Natural killer cell (primary cell): ENCODE data around the gene MYO5A. TPM values are rescaled to one million over a fixed set of nuclear protein-coding genes. Genes with fewer than 3 reads are reported as not detected.

Experiments
- ATAC-seq, 3 donors: fragments of 150-1000 bp in 2 of 3; fragments of 200-7000 bp in 1 of 3; cut with Tn5 transposase; 1 replicate in 1 of 3; 2 replicates in 2 of 3; pipeline ENCODE4 v1.10.0; 2021; ENCODE audit warnings: mild to moderate bottlenecking in 2 of 3, moderate library complexity in 2 of 3
- DNase-seq, 2 donors: peaks; one replicate each; pipeline versions ENCODE4 v3.0.0 to v3.0.0-alpha.2; 2013 to 2021; ENCODE audit warnings: mixed read lengths in 1 of 2
- H3K27ac ChIP-seq: one replicate; pipeline ENCODE4 v1.5.1; 2013; ENCODE audit warnings: mild to moderate bottlenecking, low read length
- H3K27me3 ChIP-seq: one replicate; pipeline ENCODE4 v1.6.1; 2013; ENCODE audit warnings: low read length; ENCODE audit not compliant: control insufficient read depth, insufficient read depth
- H3K36me3 ChIP-seq: one replicate; pipeline ENCODE4 v1.6.1; 2013; ENCODE audit warnings: low read length; ENCODE audit not compliant: control insufficient read depth, insufficient read depth
- H3K4me1 ChIP-seq: one replicate; pipeline ENCODE4 v1.6.1; 2013; ENCODE audit warnings: low read length; ENCODE audit not compliant: control insufficient read depth, insufficient read depth
- H3K4me3 ChIP-seq: one replicate; pipeline ENCODE4 v1.5.1; 2013; ENCODE audit warnings: low read length
- H3K9me3 ChIP-seq: one replicate; pipeline ENCODE4 v1.6.1; 2013; ENCODE audit warnings: low read length; ENCODE audit not compliant: control insufficient read depth, insufficient read depth
- H3K27ac Mint-ChIP-seq, 2 donors: one replicate each; pipeline ENCODE4 v1.8.0; 2022; ENCODE audit warnings: mild to moderate bottlenecking in 2 of 2, mixed read lengths in 2 of 2, moderate library complexity in 1 of 2
- H3K27me3 Mint-ChIP-seq, 2 donors: one replicate each; pipeline ENCODE4 v1.8.0; 2022; ENCODE audit warnings: low read depth in 2 of 2, mixed read lengths in 2 of 2
- H3K36me3 Mint-ChIP-seq: one replicate; pipeline ENCODE4 v1.8.0; 2022; ENCODE audit warnings: mixed read lengths
- H3K4me1 Mint-ChIP-seq, 2 donors: one replicate each; pipeline ENCODE4 v1.8.0; 2022; ENCODE audit warnings: mixed read lengths in 2 of 2
- H3K4me3 Mint-ChIP-seq: one replicate; pipeline ENCODE4 v1.8.0; 2022; ENCODE audit warnings: mild to moderate bottlenecking, moderate library complexity, mixed read lengths
- H3K9me3 Mint-ChIP-seq, 2 donors: one replicate each; pipeline ENCODE4 v1.8.0; 2022; ENCODE audit warnings: mixed read lengths in 2 of 2
- CTCF ChIP-seq: fragments of 200-600 bp; IDR thresholded peaks from one replicate; pipeline ENCODE4 v1.8.0; 2022; ENCODE audit warnings: antibody characterized with exemption
- WGBS: methylation state at CpG from one replicate; pipeline ENCODE4 v1.1.7; 2013; ENCODE audit warnings: missing lambda C conversion rate; ENCODE audit not compliant: insufficient coverage; 5-methylcytosine and 5-hydroxymethylcytosine counted together
- intact Hi-C: fragments of 100-400 bp; cut with micrococcal nuclease; formaldehyde crosslinking; loops from one replicate; pipeline ENCODE4 v1.14.2; 2022
- total RNA-seq, 4 donors: library from RNA; stranded (reverse); fragments of 120-200 nt in 1 of 4; gene quantifications; one replicate each; pipeline versions ENCODE4 v1.2.3 to v1.2.4, GENCODE V29; 2013 to 2022

MYO5A gene
- total RNA-seq, 3 donors from 2014 or later (not counting 1 experiment from before 2014, with no cell fraction given), result 42.8 to 51.5 (median 44.4) TPM

DNA sequence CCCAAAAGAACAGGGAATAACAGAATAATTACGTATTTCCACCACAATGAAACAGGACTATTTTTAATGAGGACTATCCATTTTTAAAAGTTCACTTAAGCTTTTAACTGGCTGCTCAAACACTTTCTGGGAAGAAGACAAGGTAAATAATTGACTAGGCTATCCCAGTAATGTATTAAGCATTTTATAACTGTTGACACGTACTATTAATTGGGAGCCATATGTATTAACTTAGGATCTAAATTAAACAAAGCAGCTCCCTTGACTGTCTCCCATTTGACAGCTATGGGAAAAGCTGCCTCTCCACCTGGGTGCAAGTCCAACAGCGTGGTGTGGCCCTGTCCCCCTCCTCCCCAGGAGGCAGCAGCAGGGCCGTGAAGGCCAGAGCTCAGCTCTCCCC, 269.2 kb downstream of the MYO5A start:
- Mint-ChIP-seq H3K4me3 (no peak overlapping the region), H3K4me1 (peaks cover 32 to 33% of the 10 kb centered on the region in 2 donors), H3K27me3 (peaks cover 0 to under 1% of the 10 kb centered on the region in 2 donors), H3K27ac (peak overlapping the region in 1 of 2 donors; percentile 22), H3K36me3 (no peaks in the 10 kb centered on the region), H3K9me3 (no peaks in the 10 kb centered on the region)
- no peaks in the 10 kb centered on the region for H3K27me3 ChIP-seq
- intact Hi-C loops, result loop anchor here (5.0 kb wide), 1 partner anchor 73 kb away; no protein-coding TSS in a partner anchor
- DNase-seq, result no peak
- no peaks in the 10 kb centered on the region for H3K9me3 ChIP-seq
- H3K36me3 ChIP-seq, result no peaks in the 10 kb centered on the region
- TF ChIP-seq CTCF, result no peak
- no peak for ATAC-seq
- H3K27ac ChIP-seq, result no peak overlapping the region
- H3K4me1 ChIP-seq, result peaks cover 26% of the 10 kb centered on the region
- WGBS, result 92% methylated on average over 2 of the region's 4 CpGs
- no peak overlapping the region for H3K4me3 ChIP-seq

DNA sequence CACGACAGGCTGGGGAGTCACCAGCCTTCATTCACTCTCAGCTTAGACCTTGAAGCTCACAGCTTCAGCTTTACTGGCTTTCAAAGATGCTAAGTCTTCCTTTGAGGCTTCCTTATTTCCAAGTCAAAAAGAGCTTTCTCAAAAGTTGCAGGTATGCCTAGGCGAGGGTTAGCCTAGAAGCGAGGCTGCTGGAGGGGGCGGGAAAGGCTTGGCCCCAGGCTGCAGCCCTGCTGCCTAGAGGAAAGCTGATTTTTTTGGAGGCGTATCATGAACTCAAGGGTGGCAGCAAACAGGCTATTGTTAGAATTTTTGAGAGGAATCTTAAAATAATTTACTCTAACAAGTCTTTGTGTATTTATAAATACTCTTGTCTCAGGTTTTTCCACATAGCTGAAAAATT, 270.2 kb downstream of the MYO5A start:
- Mint-ChIP-seq H3K4me3 (no peak overlapping the region), H3K36me3 (no peaks in the 10 kb centered on the region), H3K27ac (no peak overlapping the region), H3K27me3 (peaks cover 0 to 2% of the 10 kb centered on the region in 2 donors), H3K9me3 (no peaks in the 10 kb centered on the region), H3K4me1 (peaks cover 29 to 32% of the 10 kb centered on the region in 2 donors)
- no peak for TF ChIP-seq CTCF
- Histone ChIP-seq H3K9me3 (no peaks in the 10 kb centered on the region), H3K4me1 (peaks cover 26% of the 10 kb centered on the region), H3K36me3 (no peaks in the 10 kb centered on the region), H3K27ac (no peak overlapping the region), H3K4me3 (no peak overlapping the region), H3K27me3 (no peaks in the 10 kb centered on the region)
- ATAC-seq (no peak), DNase-seq (no peak)
- WGBS, result 97% methylated on average over 5 of the region's 5 CpGs
- intact Hi-C loops, result loop anchor here (5.0 kb wide), 1 partner anchor 74 kb away; no protein-coding TSS in a partner anchor

DNA sequence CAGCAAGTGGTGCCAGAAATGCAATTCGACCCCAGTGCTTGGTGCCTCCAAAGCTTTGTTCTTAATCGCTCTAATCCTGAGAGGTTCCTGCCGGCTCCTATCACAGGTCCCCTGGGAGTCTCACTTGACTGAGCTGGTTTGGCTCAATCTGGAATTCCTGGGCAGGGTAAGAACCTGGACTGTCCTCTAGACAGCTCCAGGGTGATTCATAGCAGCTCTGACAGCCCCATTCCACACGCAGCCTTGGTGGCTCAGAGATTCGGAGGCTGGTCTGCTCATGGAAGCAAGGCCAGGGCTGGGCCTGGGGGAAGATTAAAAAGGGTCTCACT, 271.0 kb downstream of the MYO5A start:
- Histone ChIP-seq H3K36me3 (no peaks in the 10 kb centered on the region), H3K9me3 (no peaks in the 10 kb centered on the region), H3K27ac (no peak overlapping the region), H3K4me3 (no peak overlapping the region), H3K4me1 (peaks cover 24% of the 10 kb centered on the region), H3K27me3 (no peaks in the 10 kb centered on the region)
- no peaks in the 10 kb centered on the region for H3K9me3 Mint-ChIP-seq
- no peaks in the 10 kb centered on the region for H3K36me3 Mint-ChIP-seq
- H3K4me3 Mint-ChIP-seq, result no peak overlapping the region
- peaks cover 21 to 24% of the 10 kb centered on the region in 2 donors for H3K4me1 Mint-ChIP-seq
- H3K27me3 Mint-ChIP-seq, result peaks cover 0 to 2% of the 10 kb centered on the region in 2 donors
- TF ChIP-seq CTCF, result no peak
- intact Hi-C loops, result loop anchor here (5.0 kb wide), 1 partner anchor 75 kb away; no protein-coding TSS in a partner anchor
- ATAC-seq, result no peak
- DNase-seq, result no peak
- WGBS, result 93% methylated on average over 5 of the region's 5 CpGs
- no peak overlapping the region for H3K27ac Mint-ChIP-seq

Other genes with a start within 250 kb of the MYO5A start
- gene MYO5C, start 233.1 kb downstream of the MYO5A start, total RNA-seq, result under 1 TPM; 0.45 to 0.82 (median 0.60) TPM
- gene ARPP19, start 40.1 kb upstream of the MYO5A start, total RNA-seq, result 100 to 1,000 TPM; 110 to 147 (median 121) TPM
- gene ATOSA, start 150.5 kb upstream of the MYO5A start, total RNA-seq, result 100 to 1,000 TPM; 107 to 127 (median 114) TPM